Loucy (cell line): ENCODE data around the gene MACROD1.

ENCODE experiments used
- CTCF ChIP-seq: fragments of 200-600 bp; sonication (generic); conservative IDR thresholded peaks from 2 replicates; pipeline ENCODE4 v1.5.1; 2014; ENCODE audit warnings: mild to moderate bottlenecking, antibody characterized with exemption, low read length
- EZH2phosphoT487 ChIP-seq: fragments of 200-600 bp; IDR thresholded peaks from 2 replicates; pipeline ENCODE4 v1.6.1; 2018; ENCODE audit warnings: antibody characterized with exemption, mild to moderate bottlenecking, moderate library complexity, borderline replicate concordance

- TF ChIP-seq CTCF = no peak
- no peak for TF ChIP-seq EZH2phosphoT487
Observed at GRCh38 chr11:64032050-64032449, 133.9 kb downstream of the MACROD1 start.
